WTC11 (cell line): ENCODE data around the gene ESYT1. TPM values are rescaled to one million over a fixed set of nuclear protein-coding genes. Genes with fewer than 3 reads are reported as not detected.

ENCODE experiments used
- ATAC-seq: fragments of 200-7000 bp; cut with Tn5 transposase; 2 replicates; pipeline ENCODE4 v1.10.0; 2021; ENCODE audit warnings: mild to moderate bottlenecking, moderate library complexity
- CTCF ChIA-PET: fragments of 300-600 bp; sonication (Branson Sonifier 250); formaldehyde crosslinking; loops from one replicate; lab custom pipeline; 2021; ENCODE audit warnings: antibody characterized with exemption; lab: Charles Lee
- POLR2A ChIA-PET: fragments of 350-600 bp; sonication (Branson Sonifier 250); formaldehyde crosslinking; loops from one replicate; lab custom pipeline; 2021; ENCODE audit warnings: antibody characterized with exemption; lab: Charles Lee
- DNase-seq: peaks from one replicate; pipeline ENCODE4 v3.0.0; 2021; ENCODE audit warnings: low spot score
- H3K27ac Mint-ChIP-seq: 2 replicates; pipeline ENCODE4 v1.8.0; 2021; ENCODE audit warnings: mixed read lengths
- H3K27me3 Mint-ChIP-seq: 2 replicates; pipeline ENCODE4 v1.8.0; 2021; ENCODE audit warnings: low read depth, mild to moderate bottlenecking, moderate library complexity, mixed read lengths
- H3K36me3 Mint-ChIP-seq: 2 replicates; pipeline ENCODE4 v1.8.0; 2021; ENCODE audit warnings: mixed read lengths
- H3K4me1 Mint-ChIP-seq: 2 replicates; pipeline ENCODE4 v1.8.0; 2022; ENCODE audit warnings: mixed read lengths
- H3K4me3 Mint-ChIP-seq: 2 replicates; pipeline ENCODE4 v1.8.0; 2021; ENCODE audit warnings: mild to moderate bottlenecking, moderate library complexity, mixed read lengths
- H3K9me3 Mint-ChIP-seq: 2 replicates; pipeline ENCODE4 v1.8.0; 2021; ENCODE audit warnings: mixed read lengths
- CBFB ChIP-seq: sonication (generic); formaldehyde crosslinking; IDR thresholded peaks from 2 replicates; pipeline ENCODE4 v1.8.1; 2022; ENCODE audit warnings: mild to moderate bottlenecking, low read depth, missing genetic modification reagents
- CDX4 ChIP-seq: fragments of 250-450 bp; sonication (Bioruptor Pico); IDR thresholded peaks from 2 replicates; pipeline ENCODE4 v1.9.0; 2021; ENCODE audit warnings: moderate library complexity, mild to moderate bottlenecking, inconsistent platforms, borderline replicate concordance
- CREB1 ChIP-seq: sonication (generic); formaldehyde crosslinking; IDR thresholded peaks from 2 replicates; pipeline ENCODE4 v1.8.0; 2023; ENCODE audit warnings: mild to moderate bottlenecking, missing genetic modification reagents
- GABPB1 ChIP-seq: sonication (generic); formaldehyde crosslinking; IDR thresholded peaks from 2 replicates; pipeline ENCODE4 v1.8.1; 2023; ENCODE audit warnings: mild to moderate bottlenecking, missing genetic modification reagents
- JUN ChIP-seq: sonication (generic); formaldehyde crosslinking; IDR thresholded peaks from 2 replicates; pipeline ENCODE4 v1.8.0; 2023; ENCODE audit warnings: mild to moderate bottlenecking, missing genetic modification reagents
- SMAD4 ChIP-seq: sonication (generic); formaldehyde crosslinking; IDR thresholded peaks from 2 replicates; pipeline ENCODE4 v1.8.0; 2022; ENCODE audit warnings: mild to moderate bottlenecking, missing genetic modification reagents
- ZNF263 ChIP-seq: sonication (generic); formaldehyde crosslinking; IDR thresholded peaks from 2 replicates; pipeline ENCODE4 v1.8.1; 2022; ENCODE audit warnings: low read depth, mild to moderate bottlenecking, moderate library complexity, missing genetic modification reagents
- ZNF281 ChIP-seq: sonication (generic); formaldehyde crosslinking; IDR thresholded peaks from 2 replicates; pipeline ENCODE4 v1.8.0; 2023; ENCODE audit warnings: mild to moderate bottlenecking, missing genetic modification reagents
- total RNA-seq: library from RNA; stranded (reverse); gene quantifications from 3 replicates; pipeline ENCODE4 v1.2.3, GENCODE V29; 2021
- TF ChIP-seq, protein P1 (sequence below): sonication (generic); formaldehyde crosslinking; conservative IDR thresholded peaks from 2 replicates; pipeline ENCODE4 v1.8.1; 2022; ENCODE audit warnings: mild to moderate bottlenecking, missing genetic modification reagents
- TF ChIP-seq, protein P2 (sequence below): sonication (generic); formaldehyde crosslinking; IDR thresholded peaks from 2 replicates; pipeline ENCODE4 v1.8.0; 2022; ENCODE audit warnings: missing genetic modification reagents
- TF ChIP-seq, protein P3 (sequence below): fragments of 250-450 bp; sonication (Bioruptor Pico); IDR thresholded peaks from 2 replicates; pipeline ENCODE4 v1.8.0; 2021; ENCODE audit warnings: mild to moderate bottlenecking
- TF ChIP-seq, protein P4 (sequence below): sonication (generic); formaldehyde crosslinking; IDR thresholded peaks from 2 replicates; pipeline ENCODE4 v1.8.1; 2023; ENCODE audit warnings: mild to moderate bottlenecking, missing genetic modification reagents
- TF ChIP-seq, protein P5 (sequence below): fragments of 250-450 bp; sonication (Bioruptor Pico); IDR thresholded peaks from 2 replicates; pipeline ENCODE4 v1.9.0; 2021; ENCODE audit warnings: mild to moderate bottlenecking
- TF ChIP-seq, protein P6 (sequence below): sonication (generic); formaldehyde crosslinking; IDR thresholded peaks from 2 replicates; pipeline ENCODE4 v1.8.1; 2022; ENCODE audit warnings: low read depth, missing genetic modification reagents, borderline replicate concordance

Gene ESYT1
- total RNA-seq, 1 experiment from 2014 or later, result 80.1 TPM

GRCh38 chr12:56165369-56165768 lies 37.3 kb downstream of the ESYT1 start:
- no peak for ATAC-seq
- CTCF ChIA-PET, result interaction anchor here (1.3 kb wide), 1 partner anchor 24 kb away, joined by 8 read pairs; the partner anchor contains the start of gene SMARCC2

GRCh38 chr12:56169229-56169759 lies 41.2 kb downstream of the ESYT1 start:
- Mint-ChIP-seq H3K27ac (no peak overlapping the region), H3K4me1 (no peaks in the 10 kb centered on the region), H3K27me3 (no peaks in the 10 kb centered on the region)
- DNase-seq, result no peak
- TF ChIP-seq, protein P1, sequence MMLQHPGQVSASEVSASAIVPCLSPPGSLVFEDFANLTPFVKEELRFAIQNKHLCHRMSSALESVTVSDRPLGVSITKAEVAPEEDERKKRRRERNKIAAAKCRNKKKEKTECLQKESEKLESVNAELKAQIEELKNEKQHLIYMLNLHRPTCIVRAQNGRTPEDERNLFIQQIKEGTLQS (CRISPR knock-in tag), result no peak
- no peak for TF ChIP-seq SMAD4 (CRISPR knock-in tag)
- TF ChIP-seq, protein P2, sequence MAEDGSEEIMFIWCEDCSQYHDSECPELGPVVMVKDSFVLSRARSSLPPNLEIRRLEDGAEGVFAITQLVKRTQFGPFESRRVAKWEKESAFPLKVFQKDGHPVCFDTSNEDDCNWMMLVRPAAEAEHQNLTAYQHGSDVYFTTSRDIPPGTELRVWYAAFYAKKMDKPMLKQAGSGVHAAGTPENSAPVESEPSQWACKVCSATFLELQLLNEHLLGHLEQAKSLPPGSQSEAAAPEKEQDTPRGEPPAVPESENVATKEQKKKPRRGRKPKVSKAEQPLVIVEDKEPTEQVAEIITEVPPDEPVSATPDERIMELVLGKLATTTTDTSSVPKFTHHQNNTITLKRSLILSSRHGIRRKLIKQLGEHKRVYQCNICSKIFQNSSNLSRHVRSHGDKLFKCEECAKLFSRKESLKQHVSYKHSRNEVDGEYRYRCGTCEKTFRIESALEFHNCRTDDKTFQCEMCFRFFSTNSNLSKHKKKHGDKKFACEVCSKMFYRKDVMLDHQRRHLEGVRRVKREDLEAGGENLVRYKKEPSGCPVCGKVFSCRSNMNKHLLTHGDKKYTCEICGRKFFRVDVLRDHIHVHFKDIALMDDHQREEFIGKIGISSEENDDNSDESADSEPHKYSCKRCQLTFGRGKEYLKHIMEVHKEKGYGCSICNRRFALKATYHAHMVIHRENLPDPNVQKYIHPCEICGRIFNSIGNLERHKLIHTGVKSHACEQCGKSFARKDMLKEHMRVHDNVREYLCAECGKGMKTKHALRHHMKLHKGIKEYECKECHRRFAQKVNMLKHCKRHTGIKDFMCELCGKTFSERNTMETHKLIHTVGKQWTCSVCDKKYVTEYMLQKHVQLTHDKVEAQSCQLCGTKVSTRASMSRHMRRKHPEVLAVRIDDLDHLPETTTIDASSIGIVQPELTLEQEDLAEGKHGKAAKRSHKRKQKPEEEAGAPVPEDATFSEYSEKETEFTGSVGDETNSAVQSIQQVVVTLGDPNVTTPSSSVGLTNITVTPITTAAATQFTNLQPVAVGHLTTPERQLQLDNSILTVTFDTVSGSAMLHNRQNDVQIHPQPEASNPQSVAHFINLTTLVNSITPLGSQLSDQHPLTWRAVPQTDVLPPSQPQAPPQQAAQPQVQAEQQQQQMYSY (CRISPR knock-in tag), result no peak
- TF ChIP-seq CBFB, result no peak
- no peak for TF ChIP-seq ZNF263 (CRISPR knock-in tag)
- TF ChIP-seq GABPB1 (CRISPR knock-in tag), result no peak
- no peak for TF ChIP-seq CDX4 (CRISPR knock-in tag)
- no peak for TF ChIP-seq ZNF281 (CRISPR knock-in tag)
- TF ChIP-seq, protein P3, sequence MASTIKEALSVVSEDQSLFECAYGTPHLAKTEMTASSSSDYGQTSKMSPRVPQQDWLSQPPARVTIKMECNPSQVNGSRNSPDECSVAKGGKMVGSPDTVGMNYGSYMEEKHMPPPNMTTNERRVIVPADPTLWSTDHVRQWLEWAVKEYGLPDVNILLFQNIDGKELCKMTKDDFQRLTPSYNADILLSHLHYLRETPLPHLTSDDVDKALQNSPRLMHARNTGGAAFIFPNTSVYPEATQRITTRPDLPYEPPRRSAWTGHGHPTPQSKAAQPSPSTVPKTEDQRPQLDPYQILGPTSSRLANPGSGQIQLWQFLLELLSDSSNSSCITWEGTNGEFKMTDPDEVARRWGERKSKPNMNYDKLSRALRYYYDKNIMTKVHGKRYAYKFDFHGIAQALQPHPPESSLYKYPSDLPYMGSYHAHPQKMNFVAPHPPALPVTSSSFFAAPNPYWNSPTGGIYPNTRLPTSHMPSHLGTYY (CRISPR knock-in tag), result no peak
- no peak for TF ChIP-seq JUN
- TF ChIP-seq, protein P4, sequence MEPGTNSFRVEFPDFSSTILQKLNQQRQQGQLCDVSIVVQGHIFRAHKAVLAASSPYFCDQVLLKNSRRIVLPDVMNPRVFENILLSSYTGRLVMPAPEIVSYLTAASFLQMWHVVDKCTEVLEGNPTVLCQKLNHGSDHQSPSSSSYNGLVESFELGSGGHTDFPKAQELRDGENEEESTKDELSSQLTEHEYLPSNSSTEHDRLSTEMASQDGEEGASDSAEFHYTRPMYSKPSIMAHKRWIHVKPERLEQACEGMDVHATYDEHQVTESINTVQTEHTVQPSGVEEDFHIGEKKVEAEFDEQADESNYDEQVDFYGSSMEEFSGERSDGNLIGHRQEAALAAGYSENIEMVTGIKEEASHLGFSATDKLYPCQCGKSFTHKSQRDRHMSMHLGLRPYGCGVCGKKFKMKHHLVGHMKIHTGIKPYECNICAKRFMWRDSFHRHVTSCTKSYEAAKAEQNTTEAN (CRISPR knock-in tag), result no peak
- TF ChIP-seq, all 79 proteins: peak for 0
- ChIA-PET POLR2A (no interaction called here), CTCF (no interaction called here)
- Mint-ChIP-seq H3K9me3 (no peaks in the 10 kb centered on the region), H3K4me3 (no peak overlapping the region), H3K36me3 (peaks cover 87% of the 10 kb centered on the region)
- ATAC-seq, result no peak

More at GRCh38 chr12:56165369-56165768, 37.3 kb downstream of the ESYT1 start:
- H3K36me3 Mint-ChIP-seq, result peaks cover 81% of the 10 kb centered on the region
- H3K27ac Mint-ChIP-seq, result no peak overlapping the region
- H3K4me3 Mint-ChIP-seq, result no peak overlapping the region
- H3K4me1 Mint-ChIP-seq, result peaks cover 27% of the 10 kb centered on the region
- no peak for DNase-seq
- H3K9me3 Mint-ChIP-seq, result no peaks in the 10 kb centered on the region
- no peaks in the 10 kb centered on the region for H3K27me3 Mint-ChIP-seq
- POLR2A ChIA-PET, result interaction anchor here (1.0 to 1.6 kb wide), 6 partner anchors 11 to 39 kb away, joined by 3 to 11 read pairs (median 4); partner anchors contain the start of genes ESYT1 and SMARCC2
- TF ChIP-seq, protein P5, sequence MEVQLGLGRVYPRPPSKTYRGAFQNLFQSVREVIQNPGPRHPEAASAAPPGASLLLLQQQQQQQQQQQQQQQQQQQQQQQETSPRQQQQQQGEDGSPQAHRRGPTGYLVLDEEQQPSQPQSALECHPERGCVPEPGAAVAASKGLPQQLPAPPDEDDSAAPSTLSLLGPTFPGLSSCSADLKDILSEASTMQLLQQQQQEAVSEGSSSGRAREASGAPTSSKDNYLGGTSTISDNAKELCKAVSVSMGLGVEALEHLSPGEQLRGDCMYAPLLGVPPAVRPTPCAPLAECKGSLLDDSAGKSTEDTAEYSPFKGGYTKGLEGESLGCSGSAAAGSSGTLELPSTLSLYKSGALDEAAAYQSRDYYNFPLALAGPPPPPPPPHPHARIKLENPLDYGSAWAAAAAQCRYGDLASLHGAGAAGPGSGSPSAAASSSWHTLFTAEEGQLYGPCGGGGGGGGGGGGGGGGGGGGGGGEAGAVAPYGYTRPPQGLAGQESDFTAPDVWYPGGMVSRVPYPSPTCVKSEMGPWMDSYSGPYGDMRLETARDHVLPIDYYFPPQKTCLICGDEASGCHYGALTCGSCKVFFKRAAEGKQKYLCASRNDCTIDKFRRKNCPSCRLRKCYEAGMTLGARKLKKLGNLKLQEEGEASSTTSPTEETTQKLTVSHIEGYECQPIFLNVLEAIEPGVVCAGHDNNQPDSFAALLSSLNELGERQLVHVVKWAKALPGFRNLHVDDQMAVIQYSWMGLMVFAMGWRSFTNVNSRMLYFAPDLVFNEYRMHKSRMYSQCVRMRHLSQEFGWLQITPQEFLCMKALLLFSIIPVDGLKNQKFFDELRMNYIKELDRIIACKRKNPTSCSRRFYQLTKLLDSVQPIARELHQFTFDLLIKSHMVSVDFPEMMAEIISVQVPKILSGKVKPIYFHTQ (CRISPR knock-in tag), result peak; percentile 83; the same call in 1 of the 2 replicates
- TF ChIP-seq, protein P6, sequence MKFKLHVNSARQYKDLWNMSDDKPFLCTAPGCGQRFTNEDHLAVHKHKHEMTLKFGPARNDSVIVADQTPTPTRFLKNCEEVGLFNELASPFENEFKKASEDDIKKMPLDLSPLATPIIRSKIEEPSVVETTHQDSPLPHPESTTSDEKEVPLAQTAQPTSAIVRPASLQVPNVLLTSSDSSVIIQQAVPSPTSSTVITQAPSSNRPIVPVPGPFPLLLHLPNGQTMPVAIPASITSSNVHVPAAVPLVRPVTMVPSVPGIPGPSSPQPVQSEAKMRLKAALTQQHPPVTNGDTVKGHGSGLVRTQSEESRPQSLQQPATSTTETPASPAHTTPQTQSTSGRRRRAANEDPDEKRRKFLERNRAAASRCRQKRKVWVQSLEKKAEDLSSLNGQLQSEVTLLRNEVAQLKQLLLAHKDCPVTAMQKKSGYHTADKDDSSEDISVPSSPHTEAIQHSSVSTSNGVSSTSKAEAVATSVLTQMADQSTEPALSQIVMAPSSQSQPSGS (CRISPR knock-in tag), result no peak
- no peak for TF ChIP-seq CREB1 (CRISPR knock-in tag)
